CD4-positive, alpha-beta memory T cell (primary cell): ENCODE measurements around the gene PAGR1. TPM values are rescaled to one million over a fixed set of nuclear protein-coding genes. Genes with fewer than 3 reads are reported as not detected.

Experiments
- CTCF ChIA-PET: fragments of 350-600 bp; sonication (Branson Sonifier 250); formaldehyde crosslinking; loops from one replicate; lab custom pipeline; 2021; ENCODE audit warnings: inconsistent platforms; ENCODE audit not compliant: partially characterized antibody; lab: Charles Lee
- POLR2A ChIA-PET: fragments of 350-600 bp; sonication (Branson Sonifier 250); formaldehyde crosslinking; loops from one replicate; lab custom pipeline; 2021; ENCODE audit not compliant: partially characterized antibody; lab: Charles Lee
- DNase-seq, 5 donors: peaks; one replicate each; pipeline versions ENCODE4 v3.0.0 to v3.0.0-alpha.2; 2020 to 2022; ENCODE audit warnings: mixed read lengths in 1 of 5
- H3K27ac ChIP-seq: one replicate; pipeline ENCODE4 v1.7.0; 2013; ENCODE audit warnings: low read depth, low read length
- H3K27me3 ChIP-seq: 2 replicates; pipeline ENCODE4 v1.7.0; 2013; ENCODE audit warnings: mild to moderate bottlenecking, low read length, moderate library complexity; ENCODE audit not compliant: insufficient read depth
- H3K36me3 ChIP-seq: 2 replicates; pipeline ENCODE4 v1.7.0; 2013; ENCODE audit warnings: mild to moderate bottlenecking, low read length, moderate library complexity; ENCODE audit not compliant: insufficient read depth
- H3K4me1 ChIP-seq: 2 replicates; pipeline ENCODE4 v1.7.0; 2013; ENCODE audit warnings: mild to moderate bottlenecking, low read length, moderate library complexity; ENCODE audit not compliant: insufficient read depth
- H3K4me3 ChIP-seq, 2 donors: one replicate each; pipeline ENCODE4 v1.7.0; 2013; ENCODE audit warnings: low read length in 2 of 2, mild to moderate bottlenecking in 1 of 2
- H3K9me3 ChIP-seq, 2 donors: one replicate each; pipeline ENCODE4 v1.7.0; 2013; ENCODE audit warnings: low read length in 2 of 2, control low read depth in 1 of 2; ENCODE audit not compliant: control insufficient read depth in 1 of 2
- H3K27ac Mint-ChIP-seq, 7 donors: one replicate each; pipeline ENCODE4 v1.8.0; 2020 to 2021; ENCODE audit warnings: mixed read lengths in 7 of 7, mild to moderate bottlenecking in 6 of 7, inconsistent platforms in 3 of 7, moderate library complexity in 3 of 7
- H3K27me3 Mint-ChIP-seq, 2 donors: one replicate each; pipeline ENCODE4 v1.8.0; 2020 to 2021; ENCODE audit warnings: mixed read lengths in 2 of 2
- H3K36me3 Mint-ChIP-seq, 2 donors: one replicate each; pipeline ENCODE4 v1.8.0; 2020 to 2021; ENCODE audit warnings: mixed read lengths in 2 of 2, inconsistent platforms in 1 of 2, mild to moderate bottlenecking in 1 of 2
- H3K4me1 Mint-ChIP-seq, 4 donors: one replicate each; pipeline ENCODE4 v1.8.0; 2020 to 2021; ENCODE audit warnings: mixed read lengths in 4 of 4, mild to moderate bottlenecking in 1 of 4
- H3K4me3 Mint-ChIP-seq, 8 donors: one replicate each; pipeline ENCODE4 v1.8.0; 2020 to 2021; ENCODE audit warnings: mixed read lengths in 8 of 8, mild to moderate bottlenecking in 7 of 8, moderate library complexity in 6 of 8, inconsistent platforms in 3 of 8
- H3K9me3 Mint-ChIP-seq, 8 donors: one replicate each; pipeline ENCODE4 v1.8.0; 2020 to 2021; ENCODE audit warnings: mixed read lengths in 8 of 8, mild to moderate bottlenecking in 5 of 8, inconsistent platforms in 3 of 8, moderate library complexity in 1 of 8
- intact Hi-C: fragments of 100-400 bp; cut with micrococcal nuclease; formaldehyde crosslinking; loops from one replicate; pipeline ENCODE4 v1.15.1; 2023
- polyA plus RNA-seq, 2 donors: library from polyadenylated mRNA; unstranded; fragments of 300-500 nt; fragmentation: Illumina TruSeq; gene quantifications; one replicate each; pipeline ENCODE4 v1.2.3, GENCODE V29; 2021
- total RNA-seq, 2 experiments: library from RNA; stranded (reverse); gene quantifications; one replicate each; pipeline ENCODE4 v1.2.3, GENCODE V29; 2021

The PAGR1 gene
- total and polyA plus RNA-seq, 4 experiments from 2014 or later = 43.7 to 51.1 (median 45.5) TPM

DNA sequence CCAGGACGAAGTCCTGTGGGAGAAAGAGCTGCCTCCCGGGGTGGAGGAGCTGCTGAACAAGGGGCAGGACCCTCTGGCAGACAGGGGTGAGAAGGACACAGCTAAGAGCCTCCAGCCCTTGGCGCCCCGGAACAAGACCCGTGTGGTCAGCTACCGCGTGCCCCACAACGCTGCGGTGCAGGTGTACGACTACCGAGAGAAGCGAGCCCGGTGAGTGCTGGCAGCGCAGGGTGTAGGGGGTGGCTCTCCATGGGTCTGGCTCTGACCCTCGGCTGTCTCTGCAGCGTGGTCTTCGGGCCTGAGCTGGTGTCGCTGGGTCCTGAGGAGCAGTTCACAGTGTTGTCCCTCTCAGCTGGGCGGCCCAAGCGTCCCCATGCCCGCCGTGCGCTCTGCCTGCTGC is 25.7 kb downstream of the PAGR1 start:
- ChIA-PET CTCF (interaction anchor here (1.0 to 1.7 kb wide), 3 partner anchors 14 to 142 kb away, joined by 3 to 5 read pairs (median 3); no protein-coding TSS in a partner anchor), POLR2A (interaction anchor here (0.6 to 1.2 kb wide), 4 partner anchors 25 to 177 kb away, joined by 3 to 5 read pairs (median 4); partner anchors contain the start of gene PAGR1)
- Mint-ChIP-seq H3K27me3 (no peaks in the 10 kb centered on the region), H3K4me1 (peaks cover 0 to 3% (median 0%) of the 10 kb centered on the region in 4 donors), H3K9me3 (no peaks in the 10 kb centered on the region), H3K36me3 (peaks cover 40 to 73% of the 10 kb centered on the region in 2 donors), H3K4me3 (no peak overlapping the region), H3K27ac (peak overlapping the region in 2 of 7 donors; percentile 35 to 68)
- Histone ChIP-seq H3K4me3 (no peak overlapping the region), H3K9me3 (no peaks in the 10 kb centered on the region), H3K27ac (no peak overlapping the region), H3K27me3 (no peaks in the 10 kb centered on the region), H3K4me1 (no peaks in the 10 kb centered on the region), H3K36me3 (peaks cover 72% of the 10 kb centered on the region)
- intact Hi-C loops = no loop called here
- peak in 1 of 5 donors; percentile 11 for DNase-seq

DNA sequence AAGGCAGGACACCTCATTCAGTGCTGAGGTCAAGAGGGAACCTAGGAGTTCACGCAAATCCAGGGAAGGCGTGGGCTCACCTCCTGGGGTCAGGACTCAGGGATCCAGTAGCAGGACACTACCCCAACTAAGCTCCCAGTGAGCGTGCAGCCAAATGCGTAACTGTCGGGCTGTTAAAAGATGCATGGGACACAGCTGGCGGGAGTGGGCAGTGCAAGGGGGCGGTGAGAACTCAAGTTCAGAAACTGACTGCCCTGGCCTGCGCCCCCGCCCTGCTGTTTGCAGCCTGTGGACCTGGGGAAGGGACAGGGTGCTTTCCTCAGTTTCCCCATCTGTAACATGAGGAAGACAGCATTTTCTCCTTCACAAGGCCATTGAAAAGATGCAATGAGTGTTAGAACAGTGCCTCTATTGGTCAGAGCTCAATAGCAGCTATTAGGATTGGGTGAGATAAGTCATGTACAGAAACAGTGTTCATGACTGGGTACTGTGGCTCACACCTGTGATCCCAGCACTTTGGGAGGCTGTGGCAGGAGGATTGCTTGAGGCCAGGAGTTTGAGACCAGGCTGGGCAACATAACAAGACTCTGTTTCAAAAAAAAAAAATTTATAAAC is 26.9 kb downstream of the PAGR1 start:
- Mint-ChIP-seq H3K4me3 (no peak overlapping the region), H3K27ac (peak overlapping the region in 4 of 7 donors; percentile 25 to 42 (median 32)), H3K27me3 (no peaks in the 10 kb centered on the region), H3K9me3 (no peaks in the 10 kb centered on the region), H3K36me3 (peaks cover 35 to 68% of the 10 kb centered on the region in 2 donors), H3K4me1 (peaks cover 0 to 5% (median 0%) of the 10 kb centered on the region in 4 donors)
- Histone ChIP-seq H3K27me3 (no peaks in the 10 kb centered on the region), H3K27ac (no peak overlapping the region), H3K9me3 (no peaks in the 10 kb centered on the region), H3K4me3 (no peak overlapping the region), H3K4me1 (no peaks in the 10 kb centered on the region), H3K36me3 (peaks cover 74% of the 10 kb centered on the region)
- no peak for DNase-seq
- intact Hi-C loops = no loop called here
- ChIA-PET POLR2A (interaction anchor here (0.6 to 1.8 kb wide), 6 partner anchors 16 to 141 kb away, joined by 3 to 5 read pairs (median 3); partner anchors contain the start of genes MAZ and PAGR1), CTCF (interaction anchor here (1.1 to 1.3 kb wide), 2 partner anchors 35 to 143 kb away, joined by 3 to 4 read pairs; no protein-coding TSS in a partner anchor)

- Histone ChIP-seq H3K36me3 (peaks cover 69% of the 10 kb centered on the region), H3K4me3 (no peak overlapping the region), H3K9me3 (no peaks in the 10 kb centered on the region), H3K4me1 (peaks cover 6% of the 10 kb centered on the region), H3K27me3 (no peaks in the 10 kb centered on the region), H3K27ac (no peak overlapping the region)
- Mint-ChIP-seq H3K4me3 (no peak overlapping the region), H3K27me3 (no peaks in the 10 kb centered on the region), H3K4me1 (peaks cover 1 to 7% (median 4%) of the 10 kb centered on the region in 4 donors), H3K36me3 (peaks cover 33 to 70% of the 10 kb centered on the region in 2 donors), H3K9me3 (no peaks in the 10 kb centered on the region), H3K27ac (peak overlapping the region in 4 of 7 donors; percentile 24 to 88 (median 62))
- intact Hi-C loops = no loop called here
- ChIA-PET CTCF (interaction anchor here (0.7 to 1.3 kb wide), 3 partner anchors 36 to 144 kb away, joined by 3 to 4 read pairs (median 3); no protein-coding TSS in a partner anchor), POLR2A (interaction anchor here (1.3 to 1.8 kb wide), 2 partner anchors 53 to 142 kb away, joined by 3 to 5 read pairs; partner anchors contain the start of gene KIF22)
- DNase-seq = no peak
These were observed 28.0 kb downstream of the PAGR1 start for GRCh38 chr16:29843931-29844330.

DNA sequence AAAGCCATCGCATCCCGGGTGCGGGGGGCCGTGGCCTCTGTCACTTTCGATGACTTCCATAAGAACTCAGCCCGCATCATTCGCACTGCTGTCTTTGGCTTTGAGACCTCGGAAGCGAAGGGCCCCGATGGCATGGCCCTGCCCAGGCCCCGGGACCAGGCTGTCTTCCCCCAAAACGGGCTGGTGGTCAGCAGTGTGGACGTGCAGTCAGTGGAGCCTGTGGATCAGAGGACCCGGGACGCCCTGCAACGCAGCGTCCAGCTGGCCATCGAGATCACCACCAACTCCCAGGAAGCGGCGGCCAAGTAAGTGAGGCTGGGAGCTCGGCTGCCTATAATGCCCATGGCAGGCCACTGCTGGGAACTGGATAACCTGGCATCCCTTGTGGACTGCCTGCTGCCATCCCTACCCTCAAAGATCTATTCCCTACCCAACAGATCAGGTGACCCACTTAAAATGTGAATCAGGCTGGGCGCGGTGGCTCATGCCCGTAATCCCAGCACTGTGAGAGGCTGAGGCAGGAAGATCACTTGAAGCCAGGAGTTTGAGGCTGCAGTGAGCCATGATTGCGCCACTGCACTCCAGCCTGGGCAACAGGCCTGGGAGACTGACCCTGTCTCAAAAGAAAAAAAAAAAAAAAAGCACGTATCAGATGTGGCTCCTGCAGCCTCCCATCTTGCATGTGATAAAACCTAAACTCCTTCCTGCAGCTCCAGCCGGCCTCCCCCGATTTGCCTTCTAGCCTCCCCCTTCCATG is 28.8 kb downstream of the PAGR1 start:
- H3K36me3 Mint-ChIP-seq = peaks cover 26 to 65% of the 10 kb centered on the region in 2 donors
- no peak overlapping the region for H3K4me3 Mint-ChIP-seq
- H3K36me3 ChIP-seq = peaks cover 65% of the 10 kb centered on the region
- DNase-seq = peak in 1 of 5 donors; percentile 19
- intact Hi-C loops = no loop called here
- H3K27me3 Mint-ChIP-seq = no peaks in the 10 kb centered on the region
- H3K27ac ChIP-seq = no peak overlapping the region
- H3K9me3 ChIP-seq = no peaks in the 10 kb centered on the region
- peaks cover 1 to 7% (median 4%) of the 10 kb centered on the region in 4 donors for H3K4me1 Mint-ChIP-seq
- no peaks in the 10 kb centered on the region for H3K27me3 ChIP-seq
- POLR2A ChIA-PET = interaction anchor here (0.6 to 1.3 kb wide), 2 partner anchors 18 to 54 kb away, joined by 3 to 4 read pairs; partner anchors contain the start of gene KIF22
- no peak overlapping the region for H3K4me3 ChIP-seq
- CTCF ChIA-PET = interaction anchor here (0.7 to 6.3 kb wide), 3 partner anchors 26 to 83 kb away, joined by 3 to 129 read pairs (median 6); partner anchors contain the start of genes MVP and PAGR1
- peaks cover 6% of the 10 kb centered on the region for H3K4me1 ChIP-seq
- H3K27ac Mint-ChIP-seq = no peak overlapping the region
- no peaks in the 10 kb centered on the region for H3K9me3 Mint-ChIP-seq

DNA sequence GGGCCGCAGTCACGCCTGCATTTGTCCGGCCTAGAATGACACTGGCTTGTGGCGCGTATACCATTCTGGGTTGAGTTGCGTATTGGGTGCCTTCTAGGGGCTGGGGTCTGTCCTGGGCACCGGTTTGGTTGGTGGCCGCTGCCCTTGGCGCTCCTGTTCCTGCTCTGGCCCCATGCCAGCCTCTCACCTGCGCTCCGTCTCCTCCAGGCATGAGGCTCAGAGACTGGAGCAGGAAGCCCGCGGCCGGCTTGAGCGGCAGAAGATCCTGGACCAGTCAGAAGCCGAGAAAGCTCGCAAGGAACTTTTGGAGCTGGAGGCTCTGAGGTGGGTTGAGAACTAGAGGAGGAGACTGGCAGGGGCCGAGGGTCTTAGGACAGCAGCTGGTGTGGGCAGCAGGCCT is 29.7 kb downstream of the PAGR1 start:
- Histone ChIP-seq H3K27me3 (no peaks in the 10 kb centered on the region), H3K4me1 (peaks cover 6% of the 10 kb centered on the region), H3K27ac (no peak overlapping the region), H3K9me3 (no peaks in the 10 kb centered on the region), H3K36me3 (peaks cover 58% of the 10 kb centered on the region), H3K4me3 (no peak overlapping the region)
- Mint-ChIP-seq H3K4me3 (no peak overlapping the region), H3K36me3 (peaks cover 22 to 56% of the 10 kb centered on the region in 2 donors), H3K27ac (peak overlapping the region in 1 of 7 donors; percentile 62), H3K27me3 (no peaks in the 10 kb centered on the region), H3K9me3 (no peaks in the 10 kb centered on the region), H3K4me1 (peaks cover 1 to 7% (median 4%) of the 10 kb centered on the region in 4 donors)
- POLR2A ChIA-PET = interaction anchor here (0.8 to 0.9 kb wide), 2 partner anchors 12 to 33 kb away, joined by 3 read pairs; partner anchors contain the start of gene PRRT2
- CTCF ChIA-PET = interaction anchor here (1.2 to 6.3 kb wide), 4 partner anchors 8 to 145 kb away, joined by 3 to 134 read pairs (median 68); partner anchors contain the start of genes MVP and PAGR1
- DNase-seq = peak in 1 of 5 donors; percentile 25
- intact Hi-C loops = no loop called here

DNA sequence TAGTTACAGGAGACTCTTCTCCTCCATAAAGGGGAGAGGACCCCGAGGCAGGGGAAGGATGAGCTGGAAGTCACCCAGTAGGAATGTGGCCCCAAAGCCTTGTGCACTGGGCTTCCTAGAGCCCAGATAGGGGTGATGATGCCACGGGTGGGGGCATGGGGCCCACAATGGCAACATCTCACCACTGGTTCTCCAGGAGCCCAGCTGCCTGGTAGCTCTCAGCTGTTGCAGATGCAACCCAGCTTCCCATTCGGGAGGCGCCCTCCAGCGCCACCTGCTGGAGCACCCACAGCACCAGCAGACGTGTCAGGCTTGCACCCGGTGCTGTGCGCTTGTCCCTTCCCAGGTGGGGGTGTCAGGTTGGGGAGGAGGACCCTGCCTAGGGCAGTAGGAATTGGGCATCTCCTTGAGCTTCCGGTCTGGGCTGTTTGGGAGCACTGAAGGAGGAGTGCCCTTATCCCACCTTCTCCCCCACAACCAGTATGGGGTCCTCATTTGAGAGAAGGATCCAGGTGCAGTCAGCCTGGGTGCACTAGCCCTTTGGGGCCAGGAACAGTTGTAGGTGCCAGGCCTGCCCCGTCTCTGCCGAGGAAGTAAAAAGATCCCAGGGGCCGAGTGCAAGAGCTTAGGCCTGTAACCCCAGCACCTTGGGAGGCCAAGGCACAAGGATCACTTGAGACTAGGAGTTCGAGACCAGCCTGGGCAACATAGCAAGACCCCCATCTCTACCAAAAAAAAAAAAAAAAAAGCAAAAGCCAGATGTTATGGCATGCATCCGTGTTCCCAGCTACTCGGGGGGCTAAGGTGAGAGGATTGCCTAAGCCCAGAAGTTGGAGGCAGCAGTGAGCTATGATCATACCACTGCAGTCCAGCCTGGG is 32.7 kb downstream of the PAGR1 start:
- H3K27me3 ChIP-seq = no peaks in the 10 kb centered on the region
- POLR2A ChIA-PET = interaction anchor here (0.7 to 5.0 kb wide), 20 partner anchors 9 to 157 kb away, joined by 3 to 69 read pairs (median 9); partner anchors contain the start of genes C16orf54, CDIPT, KIF22 and MAZ
- DNase-seq = peak; percentile 79 to 83 (median 80)
- H3K4me3 Mint-ChIP-seq = no peak overlapping the region
- CTCF ChIA-PET = interaction anchor here (0.6 to 6.3 kb wide), 50 partner anchors 9 to 207 kb away, joined by 3 to 134 read pairs (median 4); partner anchors contain the start of genes C16orf54, CDIPT, KCTD13 and KIF22
- H3K27ac Mint-ChIP-seq = peak overlapping the region; percentile 13 to 89 (median 60)
- H3K27me3 Mint-ChIP-seq = no peaks in the 10 kb centered on the region
- no peak overlapping the region for H3K27ac ChIP-seq
- peaks cover 1 to 7% (median 4%) of the 10 kb centered on the region in 4 donors for H3K4me1 Mint-ChIP-seq
- no peaks in the 10 kb centered on the region for H3K9me3 ChIP-seq
- H3K36me3 ChIP-seq = peaks cover 37% of the 10 kb centered on the region
- H3K4me1 ChIP-seq = peaks cover 6% of the 10 kb centered on the region
- peaks cover 12 to 39% of the 10 kb centered on the region in 2 donors for H3K36me3 Mint-ChIP-seq
- intact Hi-C loops = loop anchor here (1.0 to 2.0 kb wide), 6 partner anchors 28 to 156 kb away; partner anchors contain the start of genes KIF22, MVP and PAGR1
- no peaks in the 10 kb centered on the region for H3K9me3 Mint-ChIP-seq
- no peak overlapping the region for H3K4me3 ChIP-seq
